ENCODE results near the gene RHBDD1.

- TF ChIP-seq CTCF (IDR thresholded peaks at IDR 0.05; ENCODE audit: insufficient read depth, low read length, poor library complexity, severe bottlenecking) (no peak), EZH2phosphoT487 (conservative IDR thresholded peaks at IDR 0.05; ENCODE audit: low read length) (no peak)
These were observed 135.9 kb downstream of the RHBDD1 start for GRCh38 chr2:226971770-226972169.

Data from SU-DHL-6 (cell line).